ENCODE results near the gene JAK1.

Gene JAK1

GRCh38 chr1:64917328-64917861, 49.0 kb downstream of the JAK1 start:
- no peak overlapping the region for H3K18ac ChIP-seq (ENCODE audit: low read length)
- H3K4me3 ChIP-seq (ENCODE audit: low read length), result no peak overlapping the region
- no peak overlapping the region for H2BK15ac ChIP-seq (replicated peaks; ENCODE audit: low read depth)
- no peak overlapping the region for H2AK5ac ChIP-seq (ENCODE audit: low read length)
- H3K27ac ChIP-seq (ENCODE audit: low read depth, low read length), result no peak overlapping the region
- no peak overlapping the region for H3K4me2 ChIP-seq (ENCODE audit: low read length)
- peaks cover 6% of the 10 kb centered on the region for H3K4me1 ChIP-seq (ENCODE audit: control insufficient read depth, low read depth, low read length)
- H4K5ac ChIP-seq (ENCODE audit: low read length), result no peak overlapping the region
- H3K9ac ChIP-seq (ENCODE audit: low read length), result no peak overlapping the region
- no peak overlapping the region for H3K23ac ChIP-seq (ENCODE audit: low read length)
- no peak overlapping the region for H2BK120ac ChIP-seq (ENCODE audit: low read depth, low read length)
- peak overlapping the region; percentile 2 for H3K4ac ChIP-seq (ENCODE audit: low read depth, low read length)
- H3K27me3 ChIP-seq (ENCODE audit: insufficient read depth, low read length, poor library complexity), result no peaks in the 10 kb centered on the region
- no peaks in the 10 kb centered on the region for H3K79me1 ChIP-seq (ENCODE audit: low read length)
- H3K79me2 ChIP-seq (ENCODE audit: control insufficient read depth, insufficient read depth, low read length), result no peaks in the 10 kb centered on the region
- DNase-seq, result peak; percentile 89
- H3K56ac ChIP-seq (ENCODE audit: low read length), result no peak overlapping the region
- no peaks in the 10 kb centered on the region for H3K36me3 ChIP-seq (ENCODE audit: control insufficient read depth, insufficient read depth, low read length)
- WGBS (ENCODE audit: extremely low coverage, insufficient coverage, low lambda C conversion rate), result no CpG with 5 or more reads among the region's 3 CpGs
- H4K8ac ChIP-seq (ENCODE audit: low read depth, low read length), result no peak overlapping the region
- H2BK5ac ChIP-seq (ENCODE audit: low read length), result no peak overlapping the region

GRCh38 chr1:64915381-64916274, 50.7 kb downstream of the JAK1 start:
- no peaks in the 10 kb centered on the region for H3K27me3 ChIP-seq (ENCODE audit: insufficient read depth, low read length, poor library complexity)
- no peak overlapping the region for H4K8ac ChIP-seq (ENCODE audit: low read depth, low read length)
- no peak overlapping the region for H2BK120ac ChIP-seq (ENCODE audit: low read depth, low read length)
- H3K36me3 ChIP-seq (ENCODE audit: control insufficient read depth, insufficient read depth, low read length), result no peaks in the 10 kb centered on the region
- no peaks in the 10 kb centered on the region for H3K79me2 ChIP-seq (ENCODE audit: control insufficient read depth, insufficient read depth, low read length)
- no peak overlapping the region for H3K23ac ChIP-seq (ENCODE audit: low read length)
- H4K5ac ChIP-seq (ENCODE audit: low read length), result no peak overlapping the region
- no peak overlapping the region for H2BK15ac ChIP-seq (replicated peaks; ENCODE audit: low read depth)
- H3K9ac ChIP-seq (ENCODE audit: low read length), result no peak overlapping the region
- no peak overlapping the region for H3K4ac ChIP-seq (ENCODE audit: low read depth, low read length)
- H3K18ac ChIP-seq (ENCODE audit: low read length), result no peak overlapping the region
- H3K79me1 ChIP-seq (ENCODE audit: low read length), result no peaks in the 10 kb centered on the region
- H3K4me2 ChIP-seq (ENCODE audit: low read length), result no peak overlapping the region
- peaks cover 6% of the 10 kb centered on the region for H3K4me1 ChIP-seq (ENCODE audit: control insufficient read depth, low read depth, low read length)
- no CpG with 5 or more reads among the region's 9 CpGs for WGBS (ENCODE audit: extremely low coverage, insufficient coverage, low lambda C conversion rate)
- H3K56ac ChIP-seq (ENCODE audit: low read length), result no peak overlapping the region
- no peak overlapping the region for H2BK5ac ChIP-seq (ENCODE audit: low read length)
- peak; percentile 75 for DNase-seq
- H3K27ac ChIP-seq (ENCODE audit: low read depth, low read length), result no peak overlapping the region
- no peak overlapping the region for H3K4me3 ChIP-seq (ENCODE audit: low read length)
- no peak overlapping the region for H2AK5ac ChIP-seq (ENCODE audit: low read length)

GRCh38 chr1:64913361-64914015, 52.9 kb downstream of the JAK1 start:
- no peak overlapping the region for H3K56ac ChIP-seq (ENCODE audit: low read length)
- H3K23ac ChIP-seq (ENCODE audit: low read length), result no peak overlapping the region
- no peak for DNase-seq
- no peak overlapping the region for H4K5ac ChIP-seq (ENCODE audit: low read length)
- no CpG with 5 or more reads among the region's 3 CpGs for WGBS (ENCODE audit: extremely low coverage, insufficient coverage, low lambda C conversion rate)
- no peak overlapping the region for H2BK5ac ChIP-seq (ENCODE audit: low read length)
- no peak overlapping the region for H3K4me2 ChIP-seq (ENCODE audit: low read length)
- no peaks in the 10 kb centered on the region for H3K79me2 ChIP-seq (ENCODE audit: control insufficient read depth, insufficient read depth, low read length)
- no peak overlapping the region for H2BK120ac ChIP-seq (ENCODE audit: low read depth, low read length)
- no peak overlapping the region for H4K8ac ChIP-seq (ENCODE audit: low read depth, low read length)
- H2BK15ac ChIP-seq (replicated peaks; ENCODE audit: low read depth), result no peak overlapping the region
- peaks cover 6% of the 10 kb centered on the region for H3K4me1 ChIP-seq (ENCODE audit: control insufficient read depth, low read depth, low read length)
- no peaks in the 10 kb centered on the region for H3K79me1 ChIP-seq (ENCODE audit: low read length)
- H3K4me3 ChIP-seq (ENCODE audit: low read length), result no peak overlapping the region
- H3K18ac ChIP-seq (ENCODE audit: low read length), result no peak overlapping the region
- no peak overlapping the region for H3K9ac ChIP-seq (ENCODE audit: low read length)
- no peaks in the 10 kb centered on the region for H3K36me3 ChIP-seq (ENCODE audit: control insufficient read depth, insufficient read depth, low read length)
- no peak overlapping the region for H3K4ac ChIP-seq (ENCODE audit: low read depth, low read length)
- H3K27ac ChIP-seq (ENCODE audit: low read depth, low read length), result no peak overlapping the region
- H2AK5ac ChIP-seq (ENCODE audit: low read length), result no peak overlapping the region
- H3K27me3 ChIP-seq (ENCODE audit: insufficient read depth, low read length, poor library complexity), result no peaks in the 10 kb centered on the region

GRCh38 chr1:64912191-64912590, 54.2 kb downstream of the JAK1 start:
- Histone ChIP-seq H3K4ac (ENCODE audit: low read depth, low read length) (no peak overlapping the region), H2BK5ac (ENCODE audit: low read length) (no peak overlapping the region), H2AK5ac (ENCODE audit: low read length) (no peak overlapping the region), H3K9ac (ENCODE audit: low read length) (no peak overlapping the region), H4K5ac (ENCODE audit: low read length) (no peak overlapping the region), H3K4me3 (ENCODE audit: low read length) (no peak overlapping the region), H2BK120ac (ENCODE audit: low read depth, low read length) (no peak overlapping the region), H2BK15ac (replicated peaks; ENCODE audit: low read depth) (no peak overlapping the region), H3K27me3 (ENCODE audit: insufficient read depth, low read length, poor library complexity) (no peaks in the 10 kb centered on the region), H3K79me2 (ENCODE audit: control insufficient read depth, insufficient read depth, low read length) (no peaks in the 10 kb centered on the region), H3K36me3 (ENCODE audit: control insufficient read depth, insufficient read depth, low read length) (no peaks in the 10 kb centered on the region), H3K27ac (ENCODE audit: low read depth, low read length) (no peak overlapping the region), H3K23ac (ENCODE audit: low read length) (no peak overlapping the region), H3K79me1 (ENCODE audit: low read length) (no peaks in the 10 kb centered on the region), H3K4me1 (ENCODE audit: control insufficient read depth, low read depth, low read length) (no peaks in the 10 kb centered on the region), H3K4me2 (ENCODE audit: low read length) (no peak overlapping the region), H3K56ac (ENCODE audit: low read length) (no peak overlapping the region), H3K18ac (ENCODE audit: low read length) (no peak overlapping the region), H4K8ac (ENCODE audit: low read depth, low read length) (no peak overlapping the region)
- DNase-seq, result no peak
- WGBS (ENCODE audit: extremely low coverage, insufficient coverage, low lambda C conversion rate), result no CpG with 5 or more reads among the region's 2 CpGs

- no peak overlapping the region for H3K4me2 ChIP-seq (ENCODE audit: low read length)
- no peak overlapping the region for H3K56ac ChIP-seq (ENCODE audit: low read length)
- peaks cover under 1% of the 10 kb centered on the region for H3K79me1 ChIP-seq (ENCODE audit: low read length)
- H3K27ac ChIP-seq (ENCODE audit: low read depth, low read length), result no peak overlapping the region
- no peaks in the 10 kb centered on the region for H3K36me3 ChIP-seq (ENCODE audit: control insufficient read depth, insufficient read depth, low read length)
- no peak overlapping the region for H4K8ac ChIP-seq (ENCODE audit: low read depth, low read length)
- no peak overlapping the region for H3K4ac ChIP-seq (ENCODE audit: low read depth, low read length)
- H3K27me3 ChIP-seq (ENCODE audit: insufficient read depth, low read length, poor library complexity), result no peaks in the 10 kb centered on the region
- WGBS (ENCODE audit: extremely low coverage, insufficient coverage, low lambda C conversion rate), result no CpG with 5 or more reads among the region's 3 CpGs
- H2BK120ac ChIP-seq (ENCODE audit: low read depth, low read length), result no peak overlapping the region
- H3K79me2 ChIP-seq (ENCODE audit: control insufficient read depth, insufficient read depth, low read length), result no peaks in the 10 kb centered on the region
- H3K4me1 ChIP-seq (ENCODE audit: control insufficient read depth, low read depth, low read length), result no peaks in the 10 kb centered on the region
- H2BK15ac ChIP-seq (replicated peaks; ENCODE audit: low read depth), result no peak overlapping the region
- no peak overlapping the region for H3K9ac ChIP-seq (ENCODE audit: low read length)
- no peak overlapping the region for H3K18ac ChIP-seq (ENCODE audit: low read length)
- no peak overlapping the region for H2AK5ac ChIP-seq (ENCODE audit: low read length)
- DNase-seq, result no peak
- no peak overlapping the region for H3K23ac ChIP-seq (ENCODE audit: low read length)
- no peak overlapping the region for H2BK5ac ChIP-seq (ENCODE audit: low read length)
- no peak overlapping the region for H3K4me3 ChIP-seq (ENCODE audit: low read length)
- H4K5ac ChIP-seq (ENCODE audit: low read length), result no peak overlapping the region
These were observed 55.0 kb downstream of the JAK1 start for GRCh38 chr1:64911326-64911725.
